HG03064 (cell line): ENCODE data around the gene SLC25A47.
"Not testable (repeated sequence)": the region's sequence is repeated elsewhere in the genome, so short reads cannot be mapped to it uniquely, and the experiment has no call there.

Experiments used
- ATAC-seq: cut with Tn5 transposase; IDR thresholded peaks from one replicate; pipeline ENCODE4 v1.9.1; 2021; ENCODE audit warnings: low read depth; ENCODE audit not compliant: unreplicated experiment

SLC25A47 gene

GRCh38 chr14:100289916-100290606 is 33.1 kb upstream of the SLC25A47 start:
- ATAC-seq, result no peak

- no peak for ATAC-seq
These were observed 32.4 kb upstream of the SLC25A47 start for GRCh38 chr14:100290607-100291304.

GRCh38 chr14:100291305-100292075 is 31.6 kb upstream of the SLC25A47 start:
- no peak for ATAC-seq

GRCh38 chr14:100292301-100292775 is 30.8 kb upstream of the SLC25A47 start:
- ATAC-seq, result no peak

- no peak for ATAC-seq
These were observed 30.2 kb upstream of the SLC25A47 start for GRCh38 chr14:100292776-100293461.

- ATAC-seq, result no peak
These were observed 29.5 kb upstream of the SLC25A47 start for GRCh38 chr14:100293497-100294212.

GRCh38 chr14:100294213-100294962 is 28.8 kb upstream of the SLC25A47 start:
- ATAC-seq, result no peak

GRCh38 chr14:100294963-100295330 is 28.2 kb upstream of the SLC25A47 start:
- ATAC-seq, result no peak

GRCh38 chr14:100295376-100296105 is 27.6 kb upstream of the SLC25A47 start:
- ATAC-seq, result no peak

GRCh38 chr14:100296106-100296651 is 27.0 kb upstream of the SLC25A47 start:
- ATAC-seq, result no peak

- ATAC-seq, result not testable (repeated sequence)
These were observed 26.4 kb upstream of the SLC25A47 start for GRCh38 chr14:100296729-100297128.

GRCh38 chr14:100297320-100298300 is 25.5 kb upstream of the SLC25A47 start:
- no peak for ATAC-seq

- ATAC-seq, result no peak
These were observed 24.4 kb upstream of the SLC25A47 start for GRCh38 chr14:100298551-100299237.

GRCh38 chr14:100299238-100299560 is 23.9 kb upstream of the SLC25A47 start:
- ATAC-seq, result no peak

GRCh38 chr14:100302616-100303015 is 20.5 kb upstream of the SLC25A47 start:
- no peak for ATAC-seq

- ATAC-seq, result no peak
These were observed 20.0 kb upstream of the SLC25A47 start for GRCh38 chr14:100303179-100303578.

GRCh38 chr14:100303925-100304324 is 19.2 kb upstream of the SLC25A47 start:
- no peak for ATAC-seq
